ENCODE measurements around the gene EMD.
"Not testable (repeated sequence)": the region's sequence is repeated elsewhere in the genome, so short reads cannot be mapped to it uniquely, and the experiment has no call there.

The EMD gene

GRCh38 chrX:154378799-154379568, at the start of gene EMD:
Gene EMD (plus strand): TSS chrX:154379295. CDS start chrX:154379485, 190 bp downstream.
- peak; percentile 97 for DNase-seq (ENCODE audit: low spot score)

- no peak for DNase-seq (ENCODE audit: low spot score)
These were observed 46.5 kb upstream of the EMD start for GRCh38 chrX:154332561-154332960.

GRCh38 chrX:154333116-154333515, 46.0 kb upstream of the EMD start:
- no peak for DNase-seq (ENCODE audit: low spot score)

- no peak for DNase-seq (ENCODE audit: low spot score)
These were observed 45.2 kb upstream of the EMD start for GRCh38 chrX:154333837-154334271.

GRCh38 chrX:154334496-154334895, 44.6 kb upstream of the EMD start:
- DNase-seq (ENCODE audit: low spot score) = no peak

- DNase-seq (ENCODE audit: low spot score) = not testable (repeated sequence)
These were observed 37.4 kb upstream of the EMD start for GRCh38 chrX:154341399-154342298.

GRCh38 chrX:154343063-154343462, 36.0 kb upstream of the EMD start:
- DNase-seq (ENCODE audit: low spot score) = not testable (repeated sequence)

- DNase-seq (ENCODE audit: low spot score) = not testable (repeated sequence)
These were observed 35.5 kb upstream of the EMD start for GRCh38 chrX:154343620-154344019.

GRCh38 chrX:154348114-154348531, 31.0 kb upstream of the EMD start:
- no peak for DNase-seq (ENCODE audit: low spot score)

- DNase-seq (ENCODE audit: low spot score) = no peak
These were observed 30.3 kb upstream of the EMD start for GRCh38 chrX:154348646-154349358.

- no peak for DNase-seq (ENCODE audit: low spot score)
These were observed 29.6 kb upstream of the EMD start for GRCh38 chrX:154349359-154349935.

- no peak for DNase-seq (ENCODE audit: low spot score)
These were observed 29.1 kb upstream of the EMD start for GRCh38 chrX:154349979-154350378.

GRCh38 chrX:154350429-154351182, 28.5 kb upstream of the EMD start:
- DNase-seq (ENCODE audit: low spot score) = no peak

- DNase-seq (ENCODE audit: low spot score) = peak; percentile 66
These were observed 27.7 kb upstream of the EMD start for GRCh38 chrX:154351183-154352011.

- no peak for DNase-seq (ENCODE audit: low spot score)
These were observed 27.1 kb upstream of the EMD start for GRCh38 chrX:154352012-154352401.

GRCh38 chrX:154352466-154352865, 26.6 kb upstream of the EMD start:
- no peak for DNase-seq (ENCODE audit: low spot score)

GRCh38 chrX:154353172-154353843, 25.8 kb upstream of the EMD start:
- no peak for DNase-seq (ENCODE audit: low spot score)

GRCh38 chrX:154354013-154354412, 25.1 kb upstream of the EMD start:
- no peak for DNase-seq (ENCODE audit: low spot score)

- DNase-seq (ENCODE audit: low spot score) = no peak
These were observed 24.6 kb upstream of the EMD start for GRCh38 chrX:154354516-154354915.
